ENCODE results near the gene EXOSC2. TPM values are rescaled to one million over a fixed set of nuclear protein-coding genes. Genes with fewer than 3 reads are reported as not detected.

EXOSC2 gene
- polyA plus RNA-seq, 1 donor = 30.2 TPM

- Histone ChIP-seq H3K27me3 (ENCODE audit: control insufficient read depth, insufficient read depth, low read length) (peaks cover 85% of the 10 kb centered on the region), H3K9me3 (ENCODE audit: control insufficient read depth, low read depth, low read length) (peaks cover 22% of the 10 kb centered on the region), H3K36me3 (ENCODE audit: control insufficient read depth, insufficient read depth, low read length) (no peaks in the 10 kb centered on the region), H3K4me3 (ENCODE audit: low read length) (no peak overlapping the region), H3K4me1 (ENCODE audit: control insufficient read depth, insufficient read depth, low read length) (peaks cover 7% of the 10 kb centered on the region), H3K27ac (ENCODE audit: low read length) (no peak overlapping the region)
- no peak for DNase-seq
- WGBS (ENCODE audit: insufficient coverage, low lambda C conversion rate) = no CpG with 5 or more reads among the region's 4 CpGs
Observed at GRCh38 chr9:130667120-130667435, 26.5 kb upstream of the EXOSC2 start.

GRCh38 chr9:130668196-130668595 is 25.4 kb upstream of the EXOSC2 start:
- H3K4me3 ChIP-seq (ENCODE audit: low read length) = no peak overlapping the region
- no peak overlapping the region for H3K27ac ChIP-seq (ENCODE audit: low read length)
- peaks cover 19% of the 10 kb centered on the region for H3K9me3 ChIP-seq (ENCODE audit: control insufficient read depth, low read depth, low read length)
- H3K27me3 ChIP-seq (ENCODE audit: control insufficient read depth, insufficient read depth, low read length) = peaks cover 76% of the 10 kb centered on the region
- WGBS (ENCODE audit: insufficient coverage, low lambda C conversion rate) = 100% methylated on average over 1 of the region's 13 CpGs
- H3K36me3 ChIP-seq (ENCODE audit: control insufficient read depth, insufficient read depth, low read length) = no peaks in the 10 kb centered on the region
- no peak for DNase-seq
- H3K4me1 ChIP-seq (ENCODE audit: control insufficient read depth, insufficient read depth, low read length) = peaks cover 7% of the 10 kb centered on the region

GRCh38 chr9:130668659-130669058 is 24.9 kb upstream of the EXOSC2 start:
- Histone ChIP-seq H3K27me3 (ENCODE audit: control insufficient read depth, insufficient read depth, low read length) (peaks cover 73% of the 10 kb centered on the region), H3K4me3 (ENCODE audit: low read length) (no peak overlapping the region), H3K36me3 (ENCODE audit: control insufficient read depth, insufficient read depth, low read length) (no peaks in the 10 kb centered on the region), H3K9me3 (ENCODE audit: control insufficient read depth, low read depth, low read length) (peaks cover 17% of the 10 kb centered on the region), H3K27ac (ENCODE audit: low read length) (no peak overlapping the region), H3K4me1 (ENCODE audit: control insufficient read depth, insufficient read depth, low read length) (peaks cover 7% of the 10 kb centered on the region)
- no peak for DNase-seq
- no CpG with 5 or more reads among the region's 12 CpGs for WGBS (ENCODE audit: insufficient coverage, low lambda C conversion rate)

- Histone ChIP-seq H3K4me3 (ENCODE audit: low read length) (no peak overlapping the region), H3K27me3 (ENCODE audit: control insufficient read depth, insufficient read depth, low read length) (peaks cover 60% of the 10 kb centered on the region), H3K9me3 (ENCODE audit: control insufficient read depth, low read depth, low read length) (peaks cover 9% of the 10 kb centered on the region), H3K27ac (ENCODE audit: low read length) (no peak overlapping the region), H3K4me1 (ENCODE audit: control insufficient read depth, insufficient read depth, low read length) (peaks cover 7% of the 10 kb centered on the region), H3K36me3 (ENCODE audit: control insufficient read depth, insufficient read depth, low read length) (no peaks in the 10 kb centered on the region)
- WGBS (ENCODE audit: insufficient coverage, low lambda C conversion rate) = no CpG with 5 or more reads among the region's 4 CpGs
- DNase-seq = no peak
Observed at GRCh38 chr9:130669965-130670364, 23.6 kb upstream of the EXOSC2 start.

- H3K27ac ChIP-seq (ENCODE audit: low read length) = no peak overlapping the region
- WGBS (ENCODE audit: insufficient coverage, low lambda C conversion rate) = 80% methylated on average over 1 of the region's 6 CpGs
- peaks cover 8% of the 10 kb centered on the region for H3K9me3 ChIP-seq (ENCODE audit: control insufficient read depth, low read depth, low read length)
- no peaks in the 10 kb centered on the region for H3K36me3 ChIP-seq (ENCODE audit: control insufficient read depth, insufficient read depth, low read length)
- peaks cover 53% of the 10 kb centered on the region for H3K27me3 ChIP-seq (ENCODE audit: control insufficient read depth, insufficient read depth, low read length)
- no peak overlapping the region for H3K4me3 ChIP-seq (ENCODE audit: low read length)
- H3K4me1 ChIP-seq (ENCODE audit: control insufficient read depth, insufficient read depth, low read length) = peaks cover 6% of the 10 kb centered on the region
- no peak for DNase-seq
Observed at GRCh38 chr9:130670644-130671043, 22.9 kb upstream of the EXOSC2 start.

- peaks cover 38% of the 10 kb centered on the region for H3K27me3 ChIP-seq (ENCODE audit: control insufficient read depth, insufficient read depth, low read length)
- H3K4me3 ChIP-seq (ENCODE audit: low read length) = no peak overlapping the region
- no peaks in the 10 kb centered on the region for H3K4me1 ChIP-seq (ENCODE audit: control insufficient read depth, insufficient read depth, low read length)
- no peak for DNase-seq
- no CpG with 5 or more reads among the region's 8 CpGs for WGBS (ENCODE audit: insufficient coverage, low lambda C conversion rate)
- H3K27ac ChIP-seq (ENCODE audit: low read length) = no peak overlapping the region
- no peaks in the 10 kb centered on the region for H3K9me3 ChIP-seq (ENCODE audit: control insufficient read depth, low read depth, low read length)
- no peaks in the 10 kb centered on the region for H3K36me3 ChIP-seq (ENCODE audit: control insufficient read depth, insufficient read depth, low read length)
Observed at GRCh38 chr9:130672466-130672865, 21.1 kb upstream of the EXOSC2 start.

GRCh38 chr9:130672933-130673615 is 20.5 kb upstream of the EXOSC2 start:
- no CpG with 5 or more reads among the region's 12 CpGs for WGBS (ENCODE audit: insufficient coverage, low lambda C conversion rate)
- H3K27ac ChIP-seq (ENCODE audit: low read length) = no peak overlapping the region
- H3K4me3 ChIP-seq (ENCODE audit: low read length) = no peak overlapping the region
- no peaks in the 10 kb centered on the region for H3K4me1 ChIP-seq (ENCODE audit: control insufficient read depth, insufficient read depth, low read length)
- H3K27me3 ChIP-seq (ENCODE audit: control insufficient read depth, insufficient read depth, low read length) = peaks cover 38% of the 10 kb centered on the region
- no peaks in the 10 kb centered on the region for H3K36me3 ChIP-seq (ENCODE audit: control insufficient read depth, insufficient read depth, low read length)
- DNase-seq = no peak
- no peaks in the 10 kb centered on the region for H3K9me3 ChIP-seq (ENCODE audit: control insufficient read depth, low read depth, low read length)

GRCh38 chr9:130675396-130675795 is 18.2 kb upstream of the EXOSC2 start:
- Histone ChIP-seq H3K27ac (ENCODE audit: low read length) (no peak overlapping the region), H3K4me3 (ENCODE audit: low read length) (no peak overlapping the region), H3K9me3 (ENCODE audit: control insufficient read depth, low read depth, low read length) (no peaks in the 10 kb centered on the region), H3K4me1 (ENCODE audit: control insufficient read depth, insufficient read depth, low read length) (no peaks in the 10 kb centered on the region), H3K36me3 (ENCODE audit: control insufficient read depth, insufficient read depth, low read length) (no peaks in the 10 kb centered on the region), H3K27me3 (ENCODE audit: control insufficient read depth, insufficient read depth, low read length) (peaks cover 42% of the 10 kb centered on the region)
- no peak for DNase-seq
- no CpG with 5 or more reads among the region's 13 CpGs for WGBS (ENCODE audit: insufficient coverage, low lambda C conversion rate)

- Histone ChIP-seq H3K9me3 (ENCODE audit: control insufficient read depth, low read depth, low read length) (no peaks in the 10 kb centered on the region), H3K4me1 (ENCODE audit: control insufficient read depth, insufficient read depth, low read length) (peaks cover 7% of the 10 kb centered on the region), H3K27ac (ENCODE audit: low read length) (no peak overlapping the region), H3K4me3 (ENCODE audit: low read length) (no peak overlapping the region), H3K36me3 (ENCODE audit: control insufficient read depth, insufficient read depth, low read length) (no peaks in the 10 kb centered on the region), H3K27me3 (ENCODE audit: control insufficient read depth, insufficient read depth, low read length) (peaks cover 43% of the 10 kb centered on the region)
- no peak for DNase-seq
- WGBS (ENCODE audit: insufficient coverage, low lambda C conversion rate) = no CpG with 5 or more reads among the region's 7 CpGs
Observed at GRCh38 chr9:130677252-130677651, 16.3 kb upstream of the EXOSC2 start.

GRCh38 chr9:130680836-130681768 is 12.5 kb upstream of the EXOSC2 start:
- H3K4me3 ChIP-seq (ENCODE audit: low read length) = peak overlapping the region; percentile 28
- H3K4me1 ChIP-seq (ENCODE audit: control insufficient read depth, insufficient read depth, low read length) = peaks cover 9% of the 10 kb centered on the region
- peak; percentile 91 to 96 for DNase-seq
- H3K27me3 ChIP-seq (ENCODE audit: control insufficient read depth, insufficient read depth, low read length) = peaks cover 41% of the 10 kb centered on the region
- no peaks in the 10 kb centered on the region for H3K9me3 ChIP-seq (ENCODE audit: control insufficient read depth, low read depth, low read length)
- WGBS (ENCODE audit: insufficient coverage, low lambda C conversion rate) = 0% methylated on average over 1 of the region's 116 CpGs
- H3K27ac ChIP-seq (ENCODE audit: low read length) = no peak overlapping the region
- H3K36me3 ChIP-seq (ENCODE audit: control insufficient read depth, insufficient read depth, low read length) = no peaks in the 10 kb centered on the region
